ENCODE measurements around the gene CLDN12.

- no peak for TF ChIP-seq RAD21 (conservative IDR thresholded peaks at IDR 0.05 in 1 of 2, IDR thresholded peaks at IDR 0.05 in 1 of 2)
- no peak for TF ChIP-seq USF2 (IDR thresholded peaks at IDR 0.05)
- TF ChIP-seq, protein P1, sequence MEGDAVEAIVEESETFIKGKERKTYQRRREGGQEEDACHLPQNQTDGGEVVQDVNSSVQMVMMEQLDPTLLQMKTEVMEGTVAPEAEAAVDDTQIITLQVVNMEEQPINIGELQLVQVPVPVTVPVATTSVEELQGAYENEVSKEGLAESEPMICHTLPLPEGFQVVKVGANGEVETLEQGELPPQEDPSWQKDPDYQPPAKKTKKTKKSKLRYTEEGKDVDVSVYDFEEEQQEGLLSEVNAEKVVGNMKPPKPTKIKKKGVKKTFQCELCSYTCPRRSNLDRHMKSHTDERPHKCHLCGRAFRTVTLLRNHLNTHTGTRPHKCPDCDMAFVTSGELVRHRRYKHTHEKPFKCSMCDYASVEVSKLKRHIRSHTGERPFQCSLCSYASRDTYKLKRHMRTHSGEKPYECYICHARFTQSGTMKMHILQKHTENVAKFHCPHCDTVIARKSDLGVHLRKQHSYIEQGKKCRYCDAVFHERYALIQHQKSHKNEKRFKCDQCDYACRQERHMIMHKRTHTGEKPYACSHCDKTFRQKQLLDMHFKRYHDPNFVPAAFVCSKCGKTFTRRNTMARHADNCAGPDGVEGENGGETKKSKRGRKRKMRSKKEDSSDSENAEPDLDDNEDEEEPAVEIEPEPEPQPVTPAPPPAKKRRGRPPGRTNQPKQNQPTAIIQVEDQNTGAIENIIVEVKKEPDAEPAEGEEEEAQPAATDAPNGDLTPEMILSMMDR (IDR thresholded peaks at IDR 0.05): no peak
- TF ChIP-seq POLR2A (IDR thresholded peaks at IDR 0.05; ENCODE audit: low read length): no peak
- TF ChIP-seq MAFK (IDR thresholded peaks at IDR 0.05; ENCODE audit: partially characterized antibody): no peak
- TF ChIP-seq SMC3 (IDR thresholded peaks at IDR 0.05): no peak
- no peak for TF ChIP-seq MYC (IDR thresholded peaks at IDR 0.05; ENCODE audit: borderline replicate concordance, low read length)
- TF ChIP-seq, protein P2, sequence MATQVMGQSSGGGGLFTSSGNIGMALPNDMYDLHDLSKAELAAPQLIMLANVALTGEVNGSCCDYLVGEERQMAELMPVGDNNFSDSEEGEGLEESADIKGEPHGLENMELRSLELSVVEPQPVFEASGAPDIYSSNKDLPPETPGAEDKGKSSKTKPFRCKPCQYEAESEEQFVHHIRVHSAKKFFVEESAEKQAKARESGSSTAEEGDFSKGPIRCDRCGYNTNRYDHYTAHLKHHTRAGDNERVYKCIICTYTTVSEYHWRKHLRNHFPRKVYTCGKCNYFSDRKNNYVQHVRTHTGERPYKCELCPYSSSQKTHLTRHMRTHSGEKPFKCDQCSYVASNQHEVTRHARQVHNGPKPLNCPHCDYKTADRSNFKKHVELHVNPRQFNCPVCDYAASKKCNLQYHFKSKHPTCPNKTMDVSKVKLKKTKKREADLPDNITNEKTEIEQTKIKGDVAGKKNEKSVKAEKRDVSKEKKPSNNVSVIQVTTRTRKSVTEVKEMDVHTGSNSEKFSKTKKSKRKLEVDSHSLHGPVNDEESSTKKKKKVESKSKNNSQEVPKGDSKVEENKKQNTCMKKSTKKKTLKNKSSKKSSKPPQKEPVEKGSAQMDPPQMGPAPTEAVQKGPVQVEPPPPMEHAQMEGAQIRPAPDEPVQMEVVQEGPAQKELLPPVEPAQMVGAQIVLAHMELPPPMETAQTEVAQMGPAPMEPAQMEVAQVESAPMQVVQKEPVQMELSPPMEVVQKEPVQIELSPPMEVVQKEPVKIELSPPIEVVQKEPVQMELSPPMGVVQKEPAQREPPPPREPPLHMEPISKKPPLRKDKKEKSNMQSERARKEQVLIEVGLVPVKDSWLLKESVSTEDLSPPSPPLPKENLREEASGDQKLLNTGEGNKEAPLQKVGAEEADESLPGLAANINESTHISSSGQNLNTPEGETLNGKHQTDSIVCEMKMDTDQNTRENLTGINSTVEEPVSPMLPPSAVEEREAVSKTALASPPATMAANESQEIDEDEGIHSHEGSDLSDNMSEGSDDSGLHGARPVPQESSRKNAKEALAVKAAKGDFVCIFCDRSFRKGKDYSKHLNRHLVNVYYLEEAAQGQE (IDR thresholded peaks at IDR 0.05): no peak
- no peak for TF ChIP-seq PBX3 (IDR thresholded peaks at IDR 0.05)
- TF ChIP-seq RFX5 (IDR thresholded peaks at IDR 0.05): no peak
- TF ChIP-seq NPAS2 (CRISPR knock-in tag; IDR thresholded peaks at IDR 0.05; ENCODE audit: borderline replicate concordance): no peak
- TF ChIP-seq PHF8 (IDR thresholded peaks at IDR 0.05; ENCODE audit: borderline replicate concordance, low read depth): no peak
- TF ChIP-seq, protein P3, sequence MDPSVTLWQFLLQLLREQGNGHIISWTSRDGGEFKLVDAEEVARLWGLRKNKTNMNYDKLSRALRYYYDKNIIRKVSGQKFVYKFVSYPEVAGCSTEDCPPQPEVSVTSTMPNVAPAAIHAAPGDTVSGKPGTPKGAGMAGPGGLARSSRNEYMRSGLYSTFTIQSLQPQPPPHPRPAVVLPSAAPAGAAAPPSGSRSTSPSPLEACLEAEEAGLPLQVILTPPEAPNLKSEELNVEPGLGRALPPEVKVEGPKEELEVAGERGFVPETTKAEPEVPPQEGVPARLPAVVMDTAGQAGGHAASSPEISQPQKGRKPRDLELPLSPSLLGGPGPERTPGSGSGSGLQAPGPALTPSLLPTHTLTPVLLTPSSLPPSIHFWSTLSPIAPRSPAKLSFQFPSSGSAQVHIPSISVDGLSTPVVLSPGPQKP (IDR thresholded peaks at IDR 0.05; ENCODE audit: low read depth, low read length): no peak
These were observed 42.4 kb downstream of the CLDN12 start for GRCh38 chr7:90445633-90446032.
